Mesenteric fat pad (tissue), 1 donor: ENCODE measurements around the gene DGCR6L. TPM values are rescaled to one million over a fixed set of nuclear protein-coding genes. Genes with fewer than 3 reads are reported as not detected.
"Not testable (repeated sequence)": the region's sequence is repeated elsewhere in the genome, so short reads cannot be mapped to it uniquely, and the experiment has no call there.

ENCODE experiments used
- DNase-seq: peaks from one replicate; pipeline ENCODE4 v3.0.0-alpha.2; 2020; ENCODE audit warnings: low spot score
- total RNA-seq: library from RNA; stranded (reverse); fragmentation: NEBNext Ultra II Directional; extraction: Animal tissue kit (Norgen Biotek cat#: 25700); gene quantifications from one replicate; pipeline ENCODE4 v1.2.1, GENCODE V29; 2021
- donor health status: DM: yes; HTN: yes; CAD: no.

The DGCR6L gene
- total RNA-seq, 1 donor from 2014 or later = 25.7 TPM

GRCh38 chr22:20310773-20311172, 9.1 kb downstream of the DGCR6L start:
- peak; percentile 67 for DNase-seq

- DNase-seq = not testable (repeated sequence)
These were observed 9.7 kb downstream of the DGCR6L start for GRCh38 chr22:20310180-20310579.

GRCh38 chr22:20308806-20309650, 10.8 kb downstream of the DGCR6L start:
- not testable (repeated sequence) for DNase-seq

GRCh38 chr22:20307448-20308447, 12.1 kb downstream of the DGCR6L start:
- DNase-seq = not testable (repeated sequence)

GRCh38 chr22:20306646-20307447, 13.0 kb downstream of the DGCR6L start:
- not testable (repeated sequence) for DNase-seq

- no peak for DNase-seq
These were observed 13.8 kb downstream of the DGCR6L start for GRCh38 chr22:20305894-20306645.

GRCh38 chr22:20305230-20305893, 14.5 kb downstream of the DGCR6L start:
- not testable (repeated sequence) for DNase-seq

- no peak for DNase-seq
These were observed 15.2 kb downstream of the DGCR6L start for GRCh38 chr22:20304646-20305045.

- DNase-seq = not testable (repeated sequence)
These were observed 16.7 kb downstream of the DGCR6L start for GRCh38 chr22:20303229-20303534.

- DNase-seq = no peak
These were observed 17.2 kb downstream of the DGCR6L start for GRCh38 chr22:20302438-20303228.

- no peak for DNase-seq
These were observed 20.1 kb downstream of the DGCR6L start for GRCh38 chr22:20299746-20300136.

- DNase-seq = peak; percentile 92
These were observed 20.8 kb downstream of the DGCR6L start for GRCh38 chr22:20298803-20299745.

- no peak for DNase-seq
These were observed 21.6 kb downstream of the DGCR6L start for GRCh38 chr22:20298110-20298802.

GRCh38 chr22:20297414-20298109, 22.3 kb downstream of the DGCR6L start:
- no peak for DNase-seq

GRCh38 chr22:20296598-20296997, 23.3 kb downstream of the DGCR6L start:
- no peak for DNase-seq

- DNase-seq = no peak
These were observed 24.4 kb downstream of the DGCR6L start for GRCh38 chr22:20295262-20296064.
